Naive thymus-derived CD4-positive, alpha-beta T cell (primary cell): ENCODE data around the gene HSPBP1. TPM values are rescaled to one million over a fixed set of nuclear protein-coding genes. Genes with fewer than 3 reads are reported as not detected.

Experiments used
- ATAC-seq: fragments of 150-1000 bp; cut with Tn5 transposase; 2 replicates; pipeline ENCODE4 v1.10.0; 2021; ENCODE audit warnings: mild to moderate bottlenecking, moderate library complexity
- CTCF ChIA-PET: fragments of 350-600 bp; sonication (Branson Sonifier 250); formaldehyde crosslinking; loops from one replicate; lab custom pipeline; 2021; ENCODE audit warnings: antibody characterized with exemption; lab: Charles Lee
- POLR2A ChIA-PET: fragments of 350-600 bp; sonication (Branson Sonifier 250); formaldehyde crosslinking; loops from one replicate; lab custom pipeline; 2021; ENCODE audit warnings: antibody characterized with exemption, inconsistent platforms; lab: Charles Lee
- DNase-seq, 9 donors: peaks; one replicate each; pipeline versions ENCODE4 v3.0.0 to v3.0.0-alpha.2; 2020 to 2022; ENCODE audit warnings: mixed read lengths in 1 of 9
- H3K27ac ChIP-seq: one replicate; pipeline ENCODE4 v1.7.0; 2013; ENCODE audit warnings: mild to moderate bottlenecking, low read depth, low read length, moderate library complexity
- H3K27me3 ChIP-seq, 2 donors: one replicate each; pipeline ENCODE4 v1.7.0; 2013; ENCODE audit warnings: low read length in 2 of 2, mild to moderate bottlenecking in 2 of 2, moderate library complexity in 2 of 2; ENCODE audit not compliant: control insufficient read depth in 2 of 2, insufficient read depth in 2 of 2
- H3K36me3 ChIP-seq, 3 experiments: 1 replicate in 2 of 3; 2 replicates in 1 of 3; pipeline ENCODE4 v1.7.0; 2013; ENCODE audit warnings: low read length in 3 of 3, mild to moderate bottlenecking in 3 of 3, moderate library complexity in 1 of 3; ENCODE audit not compliant: insufficient read depth in 3 of 3, control insufficient read depth in 2 of 3
- H3K4me1 ChIP-seq, 2 donors: one replicate each; pipeline ENCODE4 v1.7.0; 2013; ENCODE audit warnings: low read length in 2 of 2, mild to moderate bottlenecking in 2 of 2, moderate library complexity in 1 of 2; ENCODE audit not compliant: control insufficient read depth in 2 of 2, insufficient read depth in 2 of 2
- H3K4me3 ChIP-seq: 2 replicates; pipeline ENCODE4 v1.7.0; 2013; ENCODE audit warnings: mild to moderate bottlenecking, low read length
- H3K9me3 ChIP-seq, 3 experiments: 1 replicate in 2 of 3; 2 replicates in 1 of 3; pipeline ENCODE4 v1.7.0; 2013; ENCODE audit warnings: low read length in 3 of 3; ENCODE audit not compliant: control insufficient read depth in 2 of 3
- H3K27ac Mint-ChIP-seq, 9 donors: one replicate each; pipeline ENCODE4 v1.8.0; 2020 to 2022; ENCODE audit warnings: mixed read lengths in 9 of 9, mild to moderate bottlenecking in 8 of 9, moderate library complexity in 5 of 9, inconsistent platforms in 2 of 9
- H3K27me3 Mint-ChIP-seq, 5 donors: one replicate each; pipeline ENCODE4 v1.8.0; 2021 to 2022; ENCODE audit warnings: mixed read lengths in 5 of 5, mild to moderate bottlenecking in 1 of 5
- H3K36me3 Mint-ChIP-seq, 5 donors: one replicate each; pipeline ENCODE4 v1.8.0; 2020 to 2022; ENCODE audit warnings: mixed read lengths in 5 of 5, mild to moderate bottlenecking in 3 of 5, inconsistent platforms in 1 of 5
- H3K4me1 Mint-ChIP-seq, 7 donors: one replicate each; pipeline ENCODE4 v1.8.0; 2020 to 2022; ENCODE audit warnings: mixed read lengths in 7 of 7, mild to moderate bottlenecking in 3 of 7, inconsistent platforms in 1 of 7
- H3K4me3 Mint-ChIP-seq, 10 donors: one replicate each; pipeline ENCODE4 v1.8.0; 2020 to 2022; ENCODE audit warnings: mild to moderate bottlenecking in 10 of 10, mixed read lengths in 10 of 10, moderate library complexity in 6 of 10, inconsistent platforms in 2 of 10
- H3K9me3 Mint-ChIP-seq, 11 donors: one replicate each; pipeline ENCODE4 v1.8.0; 2020 to 2022; ENCODE audit warnings: mixed read lengths in 11 of 11, mild to moderate bottlenecking in 4 of 11, inconsistent platforms in 1 of 11, moderate library complexity in 1 of 11
- intact Hi-C, 2 donors: fragments of 100-400 bp; cut with micrococcal nuclease; formaldehyde crosslinking; loops; one replicate each; pipeline ENCODE4 v1.15.1; 2023
- polyA plus RNA-seq, 2 donors: library from polyadenylated mRNA; unstranded; fragments of 300-500 nt; fragmentation: Illumina TruSeq; gene quantifications; one replicate each; pipeline ENCODE4 v1.2.3, GENCODE V29; 2021
- total RNA-seq, 6 experiments: library from RNA in 5 of 6; stranded (reverse) in 5 of 6; gene quantifications; 1 replicate in 5 of 6; 2 replicates in 1 of 6; pipeline ENCODE4 v1.2.3 and lab custom pipeline; 2021 to 2026

HSPBP1 gene
- total and polyA plus RNA-seq, 7 experiments from 2014 or later, result 15.0 to 44.7 (median 19.2) TPM

DNA sequence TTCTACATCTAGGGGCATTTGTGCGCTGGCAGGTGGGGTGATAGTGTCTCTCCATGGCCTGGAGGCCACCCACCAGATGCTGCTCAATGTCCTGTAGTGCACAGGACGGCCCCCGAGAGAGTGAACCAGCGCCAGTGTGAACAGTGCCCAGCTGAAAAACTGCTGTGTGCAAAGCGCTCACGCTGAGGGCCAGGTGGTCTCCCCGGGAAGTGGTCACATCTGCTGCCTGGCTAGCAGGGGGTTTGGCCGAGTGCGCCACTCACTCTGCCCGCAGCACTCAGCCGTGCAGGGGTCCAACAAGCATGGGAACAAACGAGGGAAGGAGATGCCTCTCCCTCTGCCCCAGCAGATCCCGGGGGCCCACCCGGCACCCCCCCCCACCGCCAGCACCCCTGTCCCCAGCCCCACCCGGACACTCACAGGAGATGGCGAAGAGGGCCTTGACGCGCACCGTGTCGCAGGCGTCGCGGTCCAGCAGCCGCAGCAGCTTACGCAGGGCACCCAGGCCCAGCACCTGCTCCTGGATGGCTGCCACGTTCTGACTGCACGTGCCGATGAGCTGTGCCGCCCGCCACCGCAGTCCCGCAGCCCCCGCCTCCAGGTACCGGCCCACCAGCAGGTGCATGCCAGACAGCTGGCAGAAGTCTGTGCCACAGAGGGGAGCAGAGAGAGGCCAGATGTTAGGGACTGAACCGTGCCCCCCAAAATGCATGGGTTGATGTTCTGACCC, 5.8 kb downstream of the HSPBP1 start:
- no peaks in the 10 kb centered on the region for H3K27me3 Mint-ChIP-seq
- intact Hi-C loops, result no loop called here
- H3K36me3 Mint-ChIP-seq, result peaks cover 5 to 54% (median 21%) of the 10 kb centered on the region in 5 donors
- no peak overlapping the region for H3K4me3 Mint-ChIP-seq
- no peak overlapping the region for H3K27ac Mint-ChIP-seq
- H3K4me1 Mint-ChIP-seq, result peaks cover 0 to 15% (median 10%) of the 10 kb centered on the region in 7 donors
- Histone ChIP-seq H3K4me1 (peaks cover 0 to 23% of the 10 kb centered on the region in 2 donors), H3K9me3 (no peaks in the 10 kb centered on the region), H3K27me3 (no peaks in the 10 kb centered on the region), H3K4me3 (no peak overlapping the region), H3K27ac (no peak overlapping the region), H3K36me3 (peaks cover 0 to 54% (median 0%) of the 10 kb centered on the region in 3 experiments)
- peaks cover 0 to 1% (median 0%) of the 10 kb centered on the region in 11 donors for H3K9me3 Mint-ChIP-seq
- ChIA-PET CTCF (no interaction called here), POLR2A (no interaction called here)
- ATAC-seq, result no peak
- no peak for DNase-seq

- Histone ChIP-seq H3K4me1 (peaks cover 0 to 15% of the 10 kb centered on the region in 2 donors), H3K27me3 (no peaks in the 10 kb centered on the region), H3K36me3 (peaks cover 0 to 47% (median 0%) of the 10 kb centered on the region in 3 experiments), H3K4me3 (no peak overlapping the region), H3K9me3 (no peaks in the 10 kb centered on the region), H3K27ac (no peak overlapping the region)
- ChIA-PET POLR2A (no interaction called here), CTCF (no interaction called here)
- Mint-ChIP-seq H3K9me3 (peaks cover 0 to 1% (median 0%) of the 10 kb centered on the region in 11 donors), H3K36me3 (peaks cover 5 to 52% (median 21%) of the 10 kb centered on the region in 5 donors), H3K27ac (no peak overlapping the region), H3K4me3 (no peak overlapping the region), H3K27me3 (no peaks in the 10 kb centered on the region), H3K4me1 (peaks cover 0 to 10% (median 5%) of the 10 kb centered on the region in 7 donors)
- ATAC-seq, result no peak
- intact Hi-C loops, result no loop called here
- DNase-seq, result no peak
Observed at GRCh38 chr19:55272142-55272541, 7.8 kb downstream of the HSPBP1 start.

- ATAC-seq, result peak; percentile 16
- POLR2A ChIA-PET, result interaction anchor here (1.3 kb wide), 1 partner anchor 13 kb away, joined by 3 read pairs; no protein-coding TSS in a partner anchor
Observed at GRCh38 chr19:55270172-55270942, 9.6 kb downstream of the HSPBP1 start.

DNA sequence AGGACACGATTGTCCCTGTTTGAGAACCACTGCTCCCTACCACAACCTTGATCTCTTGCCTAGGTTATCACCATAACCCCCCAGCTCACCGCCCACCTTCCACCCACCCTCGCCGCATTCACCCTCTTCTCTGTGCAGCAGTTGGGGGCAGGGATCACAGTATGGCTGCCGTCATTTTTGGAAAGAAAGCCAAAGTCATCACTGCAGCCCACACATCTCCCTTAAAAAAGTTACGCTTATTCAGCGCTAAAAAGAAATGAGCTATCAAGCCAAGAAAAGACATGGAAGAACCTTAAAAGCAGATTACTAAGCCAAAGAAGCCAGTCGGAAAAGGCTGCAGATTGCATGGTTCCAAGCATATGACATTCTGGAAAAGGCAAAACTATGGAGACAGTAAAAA, 10.6 kb downstream of the HSPBP1 start:
- H3K36me3 Mint-ChIP-seq, result peaks cover 5 to 44% (median 29%) of the 10 kb centered on the region in 5 donors
- ChIA-PET POLR2A (interaction anchor here (0.6 to 1.3 kb wide), 2 partner anchors 11 to 12 kb away, joined by 3 read pairs; partner anchors contain the start of gene HSPBP1), CTCF (no interaction called here)
- Histone ChIP-seq H3K27me3 (no peaks in the 10 kb centered on the region), H3K36me3 (peaks cover 0 to 30% (median 0%) of the 10 kb centered on the region in 3 experiments), H3K4me1 (no peaks in the 10 kb centered on the region), H3K4me3 (no peak overlapping the region), H3K9me3 (no peaks in the 10 kb centered on the region), H3K27ac (no peak overlapping the region)
- no peak for ATAC-seq
- H3K4me3 Mint-ChIP-seq, result no peak overlapping the region
- no peak overlapping the region for H3K27ac Mint-ChIP-seq
- peaks cover 0 to 10% (median 7%) of the 10 kb centered on the region in 7 donors for H3K4me1 Mint-ChIP-seq
- DNase-seq, result no peak
- H3K27me3 Mint-ChIP-seq, result no peaks in the 10 kb centered on the region
- peaks cover 0 to 8% (median 0%) of the 10 kb centered on the region in 11 donors for H3K9me3 Mint-ChIP-seq
- intact Hi-C loops, result no loop called here

More at GRCh38 chr19:55270172-55270942, 9.6 kb downstream of the HSPBP1 start:
- peaks cover 0 to 8% (median 0%) of the 10 kb centered on the region in 11 donors for H3K9me3 Mint-ChIP-seq
- Histone ChIP-seq H3K27me3 (no peaks in the 10 kb centered on the region), H3K4me3 (no peak overlapping the region), H3K36me3 (peaks cover 0 to 35% (median 0%) of the 10 kb centered on the region in 3 experiments), H3K4me1 (no peaks in the 10 kb centered on the region), H3K27ac (no peak overlapping the region), H3K9me3 (no peaks in the 10 kb centered on the region)
- H3K27me3 Mint-ChIP-seq, result no peaks in the 10 kb centered on the region
- CTCF ChIA-PET, result no interaction called here
- DNase-seq, result no peak
- H3K4me1 Mint-ChIP-seq, result peaks cover 0 to 10% (median 7%) of the 10 kb centered on the region in 7 donors
- intact Hi-C loops, result no loop called here
- no peak overlapping the region for H3K27ac Mint-ChIP-seq
- H3K4me3 Mint-ChIP-seq, result no peak overlapping the region
- H3K36me3 Mint-ChIP-seq, result peaks cover 5 to 48% (median 29%) of the 10 kb centered on the region in 5 donors

DNA sequence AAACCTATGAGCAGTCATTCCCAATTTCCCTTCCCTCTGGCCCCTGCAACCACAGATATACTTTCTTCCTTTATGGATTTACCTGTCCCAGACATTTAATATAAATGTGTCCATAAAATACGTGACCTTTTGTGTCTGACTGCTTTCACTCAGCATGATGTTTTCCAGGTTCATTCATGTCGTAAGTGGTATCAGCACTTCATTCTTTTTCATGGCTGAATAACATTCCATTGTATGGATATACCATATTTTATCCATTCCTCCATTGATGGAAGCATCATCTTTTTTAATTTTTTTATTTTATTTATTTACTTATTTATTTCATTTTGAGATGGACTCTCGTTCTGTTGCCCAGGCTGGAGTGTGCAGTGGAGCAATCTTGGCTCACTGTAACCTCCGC, 13.1 kb downstream of the HSPBP1 start:
- DNase-seq, result no peak
- Histone ChIP-seq H3K4me1 (no peaks in the 10 kb centered on the region), H3K36me3 (peaks cover 0 to 10% (median 0%) of the 10 kb centered on the region in 3 experiments), H3K27ac (no peak overlapping the region), H3K9me3 (no peaks in the 10 kb centered on the region), H3K27me3 (no peaks in the 10 kb centered on the region), H3K4me3 (no peak overlapping the region)
- peaks cover 0 to 39% (median 17%) of the 10 kb centered on the region in 5 donors for H3K36me3 Mint-ChIP-seq
- H3K9me3 Mint-ChIP-seq, result peaks cover 0 to 8% (median 0%) of the 10 kb centered on the region in 11 donors
- peaks cover 0 to 10% (median 7%) of the 10 kb centered on the region in 7 donors for H3K4me1 Mint-ChIP-seq
- H3K27ac Mint-ChIP-seq, result peak overlapping the region in 1 of 9 donors; percentile 6
- CTCF ChIA-PET, result no interaction called here
- POLR2A ChIA-PET, result interaction anchor here (0.7 to 0.8 kb wide), 2 partner anchors 12 to 13 kb away, joined by 3 read pairs; no protein-coding TSS in a partner anchor
- no peaks in the 10 kb centered on the region for H3K27me3 Mint-ChIP-seq
- H3K4me3 Mint-ChIP-seq, result no peak overlapping the region
- ATAC-seq, result no peak
- intact Hi-C loops, result no loop called here

GRCh38 chr19:55266404-55266803, 13.5 kb downstream of the HSPBP1 start:
- Mint-ChIP-seq H3K27ac (peak overlapping the region in 2 of 9 donors; percentile 6 to 84), H3K4me1 (peaks cover 0 to 10% (median 7%) of the 10 kb centered on the region in 7 donors), H3K9me3 (peaks cover 0 to 8% (median 0%) of the 10 kb centered on the region in 11 donors), H3K36me3 (peaks cover 0 to 39% (median 17%) of the 10 kb centered on the region in 5 donors), H3K4me3 (no peak overlapping the region), H3K27me3 (no peaks in the 10 kb centered on the region)
- DNase-seq (no peak), ATAC-seq (no peak)
- POLR2A ChIA-PET, result no interaction called here
- CTCF ChIA-PET, result no interaction called here
- Histone ChIP-seq H3K9me3 (no peaks in the 10 kb centered on the region), H3K27me3 (no peaks in the 10 kb centered on the region), H3K4me3 (no peak overlapping the region), H3K36me3 (peaks cover 0 to 5% (median 0%) of the 10 kb centered on the region in 3 experiments), H3K4me1 (no peaks in the 10 kb centered on the region), H3K27ac (no peak overlapping the region)
- intact Hi-C loops, result no loop called here
